ENCODE results near the gene NYAP1.

The NYAP1 gene

DNA sequence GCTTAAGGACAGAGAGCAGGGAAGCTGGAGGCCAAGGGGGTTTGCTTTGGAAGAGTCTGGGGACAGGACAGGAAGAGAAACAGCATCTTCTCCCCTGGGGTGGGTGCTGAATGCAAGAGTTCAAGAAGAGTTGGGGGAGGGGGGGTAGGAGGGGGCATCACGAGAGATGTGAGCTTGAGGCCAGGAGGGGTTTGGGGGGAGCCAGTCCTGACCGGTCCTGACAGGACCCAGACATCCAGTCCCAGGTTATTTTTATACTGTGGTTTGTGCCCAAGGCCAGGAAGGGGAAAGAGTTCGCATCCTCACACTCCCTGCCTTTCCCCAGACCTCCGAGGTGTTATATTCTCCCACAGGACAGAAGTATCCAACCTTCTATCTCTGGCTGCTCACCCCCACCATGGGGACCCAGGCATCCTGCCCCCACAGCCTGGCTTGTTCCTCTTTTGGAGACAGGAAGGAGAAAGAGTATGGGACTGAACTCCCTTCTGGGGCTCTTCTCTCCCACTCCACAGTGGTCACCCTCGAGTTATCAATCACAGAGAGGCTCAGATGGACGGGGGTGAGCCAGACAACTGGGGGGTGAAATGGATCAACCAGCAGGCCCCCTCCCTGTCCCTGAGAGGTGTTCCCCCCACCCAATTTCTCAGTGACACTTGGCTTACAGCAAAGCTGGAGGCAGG is 7.5 kb upstream of the NYAP1 start:
- Histone ChIP-seq H3K27ac (replicated peaks; ENCODE audit: low read length) (no peak overlapping the region), H2BK120ac (ENCODE audit: low read depth, low read length) (no peak overlapping the region), H2BK15ac (ENCODE audit: low read length) (no peak overlapping the region), H4K91ac (ENCODE audit: low read depth, low read length, poor library complexity) (no peak overlapping the region), H3K23ac (ENCODE audit: low read depth, low read length, poor library complexity) (no peak overlapping the region), H2AFZ (ENCODE audit: low read length) (no peak overlapping the region), H3K79me1 (ENCODE audit: low read depth, low read length) (peaks cover 7% of the 10 kb centered on the region), H3K9ac (ENCODE audit: low read depth, low read length, poor library complexity) (peak overlapping the region; percentile 55), H3K4me1 (ENCODE audit: control insufficient read depth in 2 of 2, insufficient read depth in 1 of 2, low read depth in 1 of 2, low read length in 2 of 2) (peaks cover 6 to 24% of the 10 kb centered on the region in 2 donors), H3K18ac (ENCODE audit: low read length) (no peak overlapping the region), H3K36me3 (replicated peaks in 1 of 2; ENCODE audit: control insufficient read depth in 2 of 2, insufficient read depth in 2 of 2, low read length in 2 of 2) (peaks cover 2 to 31% of the 10 kb centered on the region in 2 donors), H3K4me3 (ENCODE audit: low read length in 2 of 2) (peak overlapping the region in 1 of 2 donors; percentile 21), H3K14ac (ENCODE audit: low read length) (no peak overlapping the region), H3K27me3 (ENCODE audit: control insufficient read depth in 3 of 3, insufficient read depth in 3 of 3, low read depth in 1 of 3, low read length in 3 of 3) (no peaks in the 10 kb centered on the region), H3K9me3 (replicated peaks in 1 of 2; ENCODE audit: control insufficient read depth in 2 of 2, insufficient read depth in 1 of 2, low read depth in 1 of 2, low read length in 2 of 2) (no peaks in the 10 kb centered on the region), H3K4ac (ENCODE audit: low read length) (no peak overlapping the region), H3K4me2 (ENCODE audit: insufficient read depth, low read length, poor library complexity, severe bottlenecking) (no peak overlapping the region), H4K8ac (ENCODE audit: low read depth, low read length) (no peak overlapping the region), H2BK5ac (ENCODE audit: low read length) (no peak overlapping the region), H2BK12ac (ENCODE audit: low read length) (no peak overlapping the region), H2AK5ac (ENCODE audit: low read depth, low read length) (no peak overlapping the region)
- no CpG with 5 or more reads among the region's 6 CpGs for WGBS, 2 donors (ENCODE audit: extremely low coverage in 2 of 2, insufficient read length in 2 of 2, insufficient replicate concordance in 1 of 2)
- DNase-seq (ENCODE audit: low spot score) = no peak

DNA sequence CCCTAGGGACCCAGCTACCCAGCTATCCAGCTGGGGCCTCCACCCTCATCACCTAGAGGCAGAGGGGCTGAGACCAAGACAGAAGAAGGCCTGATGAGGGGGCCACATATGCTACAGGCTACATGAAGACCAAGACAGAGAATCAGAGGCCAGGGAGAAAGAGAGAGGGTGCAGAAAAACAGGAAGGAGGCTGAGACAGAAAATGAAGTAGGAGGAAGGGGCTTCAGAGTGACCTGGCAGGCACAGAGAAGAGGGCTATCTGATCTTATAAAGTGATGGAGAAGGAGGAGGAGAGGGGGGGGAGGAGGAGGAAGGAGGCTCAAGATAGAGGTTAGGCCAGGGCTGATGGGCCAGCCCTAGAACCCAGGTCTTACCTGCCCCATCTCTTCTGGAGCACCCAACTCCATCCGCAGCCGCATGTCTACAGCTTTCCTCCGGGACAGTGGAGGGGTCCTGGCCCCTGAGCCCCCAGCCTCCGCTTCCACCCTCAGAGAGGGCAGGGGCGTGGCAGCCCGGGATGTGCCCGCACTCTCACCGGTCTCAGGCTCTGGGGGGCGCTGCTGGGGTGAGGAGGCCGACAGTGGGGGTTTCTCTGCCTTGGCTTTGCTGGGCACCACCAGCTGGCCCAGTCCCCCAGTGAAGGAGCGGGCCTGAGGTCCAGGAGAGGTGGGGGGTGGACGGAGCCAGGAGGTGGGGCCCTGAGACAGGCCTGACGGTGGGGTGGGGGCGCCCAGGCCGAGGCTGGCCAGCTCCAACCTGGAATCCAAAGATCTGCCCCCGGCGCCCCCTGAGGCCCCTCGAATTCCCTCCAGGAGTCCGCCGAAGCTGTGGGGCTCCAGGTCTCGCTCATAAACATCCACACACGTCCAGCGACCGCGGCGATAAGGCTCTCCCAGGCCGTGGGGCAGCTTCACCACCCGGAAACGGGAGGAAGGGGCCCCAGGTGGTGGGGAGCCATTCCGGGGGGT is 6.5 kb upstream of the NYAP1 start:
- no peak overlapping the region for H3K27ac ChIP-seq (replicated peaks; ENCODE audit: low read length)
- H2AK5ac ChIP-seq (ENCODE audit: low read depth, low read length) = peak overlapping the region; percentile 78
- peaks cover 2 to 29% of the 10 kb centered on the region in 2 donors for H3K36me3 ChIP-seq (replicated peaks in 1 of 2; ENCODE audit: control insufficient read depth in 2 of 2, insufficient read depth in 2 of 2, low read length in 2 of 2)
- H3K23ac ChIP-seq (ENCODE audit: low read depth, low read length, poor library complexity) = no peak overlapping the region
- no peaks in the 10 kb centered on the region for H3K9me3 ChIP-seq (replicated peaks in 1 of 2; ENCODE audit: control insufficient read depth in 2 of 2, insufficient read depth in 1 of 2, low read depth in 1 of 2, low read length in 2 of 2)
- peak overlapping the region; percentile 51 for H3K14ac ChIP-seq (ENCODE audit: low read length)
- no peak overlapping the region for H2AFZ ChIP-seq (ENCODE audit: low read length)
- H2BK12ac ChIP-seq (ENCODE audit: low read length) = no peak overlapping the region
- H2BK120ac ChIP-seq (ENCODE audit: low read depth, low read length) = no peak overlapping the region
- H2BK5ac ChIP-seq (ENCODE audit: low read length) = no peak overlapping the region
- peaks cover 6 to 24% of the 10 kb centered on the region in 2 donors for H3K4me1 ChIP-seq (ENCODE audit: control insufficient read depth in 2 of 2, insufficient read depth in 1 of 2, low read depth in 1 of 2, low read length in 2 of 2)
- H3K4me3 ChIP-seq (ENCODE audit: low read length in 2 of 2) = peak overlapping the region in 1 of 2 donors; percentile 80
- no peak overlapping the region for H2BK15ac ChIP-seq (ENCODE audit: low read length)
- no peaks in the 10 kb centered on the region for H3K27me3 ChIP-seq (ENCODE audit: control insufficient read depth in 3 of 3, insufficient read depth in 3 of 3, low read depth in 1 of 3, low read length in 3 of 3)
- peaks cover 6% of the 10 kb centered on the region for H3K79me1 ChIP-seq (ENCODE audit: low read depth, low read length)
- H3K4ac ChIP-seq (ENCODE audit: low read length) = no peak overlapping the region
- no CpG with 5 or more reads among the region's 30 CpGs for WGBS, 2 donors (ENCODE audit: extremely low coverage in 2 of 2, insufficient read length in 2 of 2, insufficient replicate concordance in 1 of 2)
- H4K8ac ChIP-seq (ENCODE audit: low read depth, low read length) = no peak overlapping the region
- DNase-seq (ENCODE audit: low spot score) = no peak
- H3K9ac ChIP-seq (ENCODE audit: low read depth, low read length, poor library complexity) = no peak overlapping the region
- peak overlapping the region; percentile 63 for H3K18ac ChIP-seq (ENCODE audit: low read length)
- H4K91ac ChIP-seq (ENCODE audit: low read depth, low read length, poor library complexity) = no peak overlapping the region
- peak overlapping the region; percentile 39 for H3K4me2 ChIP-seq (ENCODE audit: insufficient read depth, low read length, poor library complexity, severe bottlenecking)

DNA sequence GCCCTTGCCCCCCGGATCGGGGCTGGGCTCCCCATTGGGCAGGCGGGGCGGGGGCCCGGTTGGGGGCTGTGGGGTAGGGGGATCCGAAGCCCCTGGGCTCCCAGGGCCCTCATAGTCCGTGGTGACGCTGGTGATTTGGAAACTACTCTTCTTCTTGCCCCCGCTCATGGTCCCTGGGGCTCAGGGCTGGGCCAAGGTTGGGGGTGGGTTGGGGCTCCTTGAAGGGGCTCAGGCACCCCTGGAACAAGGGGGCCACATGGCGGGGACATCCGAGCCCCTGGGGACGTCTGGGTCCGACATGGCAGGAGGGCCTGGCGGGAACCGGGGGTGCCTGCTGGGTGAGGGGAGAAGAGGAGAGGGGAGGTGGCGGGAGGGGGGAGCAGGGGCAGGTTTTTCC is 5.9 kb upstream of the NYAP1 start:
- Histone ChIP-seq H3K27ac (replicated peaks; ENCODE audit: low read length) (no peak overlapping the region), H3K14ac (ENCODE audit: low read length) (peak overlapping the region; percentile 51), H2AK5ac (ENCODE audit: low read depth, low read length) (peak overlapping the region; percentile 78), H3K79me1 (ENCODE audit: low read depth, low read length) (peaks cover 6% of the 10 kb centered on the region), H3K9me3 (replicated peaks in 1 of 2; ENCODE audit: control insufficient read depth in 2 of 2, insufficient read depth in 1 of 2, low read depth in 1 of 2, low read length in 2 of 2) (no peaks in the 10 kb centered on the region), H3K27me3 (ENCODE audit: control insufficient read depth in 3 of 3, insufficient read depth in 3 of 3, low read depth in 1 of 3, low read length in 3 of 3) (no peaks in the 10 kb centered on the region), H3K4ac (ENCODE audit: low read length) (no peak overlapping the region), H2BK120ac (ENCODE audit: low read depth, low read length) (no peak overlapping the region), H3K23ac (ENCODE audit: low read depth, low read length, poor library complexity) (no peak overlapping the region), H3K4me3 (ENCODE audit: low read length in 2 of 2) (peak overlapping the region; percentile 80 to 93), H2BK5ac (ENCODE audit: low read length) (no peak overlapping the region), H3K9ac (ENCODE audit: low read depth, low read length, poor library complexity) (peak overlapping the region; percentile 60), H4K91ac (ENCODE audit: low read depth, low read length, poor library complexity) (no peak overlapping the region), H4K8ac (ENCODE audit: low read depth, low read length) (no peak overlapping the region), H2AFZ (ENCODE audit: low read length) (no peak overlapping the region), H3K4me2 (ENCODE audit: insufficient read depth, low read length, poor library complexity, severe bottlenecking) (peak overlapping the region; percentile 83), H2BK15ac (ENCODE audit: low read length) (no peak overlapping the region), H3K18ac (ENCODE audit: low read length) (no peak overlapping the region), H3K36me3 (replicated peaks in 1 of 2; ENCODE audit: control insufficient read depth in 2 of 2, insufficient read depth in 2 of 2, low read length in 2 of 2) (peaks cover 2 to 23% of the 10 kb centered on the region in 2 donors), H2BK12ac (ENCODE audit: low read length) (no peak overlapping the region), H3K4me1 (ENCODE audit: control insufficient read depth in 2 of 2, insufficient read depth in 1 of 2, low read depth in 1 of 2, low read length in 2 of 2) (peaks cover 6 to 27% of the 10 kb centered on the region in 2 donors)
- DNase-seq (ENCODE audit: low spot score) = no peak
- WGBS, 2 donors (ENCODE audit: extremely low coverage in 2 of 2, insufficient read length in 2 of 2, insufficient replicate concordance in 1 of 2) = no CpG with 5 or more reads among the region's 16 CpGs
